Fibroblast of mammary gland (primary cell): ENCODE results near the gene SRPK1.

Experiments
- DNase-seq: peaks from one replicate; pipeline ENCODE4 v3.0.0-alpha.2; 2010; ENCODE audit warnings: low read depth
- H3K4me3 ChIP-seq: 2 replicates; pipeline ENCODE4 v1.5.1; 2011; ENCODE audit warnings: low read depth, mild to moderate bottlenecking, low read length, moderate library complexity; ENCODE audit not compliant: control insufficient read depth
- TF ChIP-seq, protein P1 (sequence below): conservative IDR thresholded peaks from 2 replicates; pipeline ENCODE4 v1.5.1; 2011; ENCODE audit warnings: low read depth, low read length, inconsistent platforms; ENCODE audit not compliant: control insufficient read depth, insufficient read depth

SRPK1 gene

DNA sequence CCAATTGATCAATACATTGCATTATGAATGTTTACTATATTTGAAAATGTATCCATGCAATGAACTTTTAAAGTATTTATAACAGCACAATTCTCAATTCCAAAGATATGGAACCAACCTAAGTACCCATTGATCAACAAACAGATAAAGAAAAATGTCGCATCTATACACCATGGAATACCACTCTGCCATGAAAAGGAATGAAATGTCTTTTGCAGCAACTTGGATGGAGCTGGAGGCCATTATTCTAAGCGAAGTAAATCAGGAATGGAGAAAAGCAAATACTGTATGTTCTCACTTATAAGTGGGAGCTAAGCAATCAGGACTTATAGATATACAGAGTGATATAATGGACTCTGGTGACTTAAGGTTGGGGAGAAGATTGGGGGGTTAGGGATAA, 22.9 kb downstream of the SRPK1 start:
- no peak for DNase-seq
- no peak overlapping the region for H3K4me3 ChIP-seq
- TF ChIP-seq, protein P1, sequence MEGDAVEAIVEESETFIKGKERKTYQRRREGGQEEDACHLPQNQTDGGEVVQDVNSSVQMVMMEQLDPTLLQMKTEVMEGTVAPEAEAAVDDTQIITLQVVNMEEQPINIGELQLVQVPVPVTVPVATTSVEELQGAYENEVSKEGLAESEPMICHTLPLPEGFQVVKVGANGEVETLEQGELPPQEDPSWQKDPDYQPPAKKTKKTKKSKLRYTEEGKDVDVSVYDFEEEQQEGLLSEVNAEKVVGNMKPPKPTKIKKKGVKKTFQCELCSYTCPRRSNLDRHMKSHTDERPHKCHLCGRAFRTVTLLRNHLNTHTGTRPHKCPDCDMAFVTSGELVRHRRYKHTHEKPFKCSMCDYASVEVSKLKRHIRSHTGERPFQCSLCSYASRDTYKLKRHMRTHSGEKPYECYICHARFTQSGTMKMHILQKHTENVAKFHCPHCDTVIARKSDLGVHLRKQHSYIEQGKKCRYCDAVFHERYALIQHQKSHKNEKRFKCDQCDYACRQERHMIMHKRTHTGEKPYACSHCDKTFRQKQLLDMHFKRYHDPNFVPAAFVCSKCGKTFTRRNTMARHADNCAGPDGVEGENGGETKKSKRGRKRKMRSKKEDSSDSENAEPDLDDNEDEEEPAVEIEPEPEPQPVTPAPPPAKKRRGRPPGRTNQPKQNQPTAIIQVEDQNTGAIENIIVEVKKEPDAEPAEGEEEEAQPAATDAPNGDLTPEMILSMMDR: no peak

- TF ChIP-seq, protein P1: no peak
- H3K4me3 ChIP-seq: no peak overlapping the region
- DNase-seq: no peak
Observed at GRCh38 chr6:35897486-35897885, 23.4 kb downstream of the SRPK1 start.

- DNase-seq: no peak
- TF ChIP-seq, protein P1: no peak
- H3K4me3 ChIP-seq: no peak overlapping the region
Observed at GRCh38 chr6:35897036-35897435, 23.9 kb downstream of the SRPK1 start.

DNA sequence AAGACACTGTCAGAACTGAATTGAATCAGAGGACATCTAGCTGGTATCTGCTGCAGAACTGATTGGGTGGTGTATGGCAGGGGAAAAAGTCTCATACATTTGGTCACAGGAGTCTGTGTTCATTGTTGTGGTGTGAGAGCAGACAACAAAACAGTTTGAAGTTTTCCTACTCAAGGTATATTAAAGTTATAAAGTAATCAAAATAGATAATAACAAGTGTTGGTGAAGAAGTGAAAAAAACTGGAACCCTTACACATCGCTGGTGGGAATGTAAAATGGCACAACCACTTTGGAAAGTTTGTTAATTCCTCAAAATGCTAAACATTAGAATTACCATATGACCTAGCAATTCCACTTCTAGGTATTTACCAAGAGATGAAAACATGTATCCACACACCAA, 24.7 kb downstream of the SRPK1 start:
- H3K4me3 ChIP-seq: no peak overlapping the region
- DNase-seq: no peak
- TF ChIP-seq, protein P1: no peak

DNA sequence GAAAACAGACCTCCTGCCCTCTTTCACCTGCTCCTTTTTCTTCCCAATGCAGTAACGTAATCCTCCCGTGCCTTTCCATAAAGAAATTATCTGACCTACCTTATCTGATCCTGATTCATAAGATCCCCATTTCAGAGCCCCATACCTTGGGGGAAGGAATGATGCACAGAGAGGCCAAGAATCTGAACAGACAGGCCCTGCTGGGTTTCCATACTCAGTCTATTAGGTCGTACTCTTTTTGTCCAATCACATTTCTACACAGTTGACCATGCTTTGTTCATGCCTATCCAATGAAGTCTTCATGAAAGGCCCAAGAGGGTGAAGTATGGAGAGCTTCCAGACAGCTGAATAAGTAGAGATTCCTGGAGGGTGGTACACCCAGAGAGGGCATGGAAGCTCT, 25.3 kb downstream of the SRPK1 start:
- H3K4me3 ChIP-seq: no peak overlapping the region
- TF ChIP-seq, protein P1: no peak
- no peak for DNase-seq

GRCh38 chr6:35894776-35895175, 26.1 kb downstream of the SRPK1 start:
- H3K4me3 ChIP-seq: no peak overlapping the region
- TF ChIP-seq, protein P1: no peak
- no peak for DNase-seq

DNA sequence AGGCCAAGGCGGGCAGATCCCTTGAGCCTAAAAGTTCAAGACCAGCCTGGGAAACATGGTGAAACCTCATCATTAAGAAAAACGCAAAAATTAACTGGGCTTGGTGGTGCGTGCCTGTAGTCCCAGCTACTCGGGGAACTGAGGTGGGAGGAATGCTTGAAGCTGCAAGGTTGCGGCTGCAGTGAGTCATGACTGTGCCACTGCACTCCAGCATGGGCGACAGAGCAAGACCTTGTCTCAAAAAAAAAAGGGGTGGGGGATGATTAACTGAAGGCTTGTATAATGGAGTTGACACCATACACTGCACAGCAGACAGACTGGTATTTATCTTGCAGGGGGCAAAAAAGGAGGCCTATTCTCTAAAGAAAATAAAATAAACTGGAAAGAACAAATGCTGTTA, 27.7 kb downstream of the SRPK1 start:
- DNase-seq: no peak
- no peak overlapping the region for H3K4me3 ChIP-seq
- TF ChIP-seq, protein P1: no peak
